WI38 (cell line): ENCODE measurements around the gene STMP1.
"Not testable (repeated sequence)": the region's sequence is repeated elsewhere in the genome, so short reads cannot be mapped to it uniquely, and the experiment has no call there.

Experiments used
- H3K4me3 ChIP-seq: 2 replicates; pipeline ENCODE4 v1.5.1; 2011; ENCODE audit warnings: low read depth, mild to moderate bottlenecking, control low read depth, low read length
- CTCF ChIP-seq: IDR thresholded peaks from 2 replicates; pipeline ENCODE4 v1.5.1; 2012; ENCODE audit warnings: low read depth, mild to moderate bottlenecking, control low read depth, low read length

STMP1 gene

GRCh38 chr7:135662373-135663114 lies at the start of gene STMP1:
STMP1 (plus strand) TSS chr7:135662514.
- TF ChIP-seq CTCF: peak; percentile 49; the same call in 1 of the 2 replicates
- H3K4me3 ChIP-seq: peak within 1 kb of the TSS; percentile 80

- no peak overlapping the region for H3K4me3 ChIP-seq
- TF ChIP-seq CTCF: no peak
Observed at GRCh38 chr7:135616136-135616535, 46.2 kb upstream of the STMP1 start.

- no peak overlapping the region for H3K4me3 ChIP-seq
- TF ChIP-seq CTCF: no peak
Observed at GRCh38 chr7:135617781-135618180, 44.5 kb upstream of the STMP1 start.

- no peak for TF ChIP-seq CTCF
Observed at GRCh38 chr7:135618510-135618909, 43.8 kb upstream of the STMP1 start.

GRCh38 chr7:135620447-135620846 lies 41.9 kb upstream of the STMP1 start:
- no peak for TF ChIP-seq CTCF
- no peak overlapping the region for H3K4me3 ChIP-seq

More at GRCh38 chr7:135618510-135618909, 43.8 kb upstream of the STMP1 start:
- H3K4me3 ChIP-seq: no peak overlapping the region

GRCh38 chr7:135620980-135621850 lies 41.1 kb upstream of the STMP1 start:
- no peak overlapping the region for H3K4me3 ChIP-seq
- peak; percentile 43; the same call in 1 of the 2 replicates for TF ChIP-seq CTCF

GRCh38 chr7:135634191-135634878 lies 28.0 kb upstream of the STMP1 start:
- H3K4me3 ChIP-seq: no peak overlapping the region
- no peak for TF ChIP-seq CTCF

GRCh38 chr7:135639690-135640089 lies 22.6 kb upstream of the STMP1 start:
- not testable (repeated sequence) for H3K4me3 ChIP-seq
